K562 (cell line): ENCODE measurements around the gene NUB1. TPM values are rescaled to one million over a fixed set of nuclear protein-coding genes. Genes with fewer than 3 reads are reported as not detected.
A peak's percentile ranks its signal among the peaks of the same experiment; 100 is the strongest.

Source experiments
- ATAC-seq: fragments of 200-7000 bp; cut with Tn5 transposase; 3 replicates; pipeline ENCODE4 v1.9.1; 2020; ENCODE audit warnings: moderate library complexity
- BruUV-seq: library from RNA; stranded (reverse); fragments of 400-500 nt; replicated peaks from 2 replicates; lab custom pipeline; 2021; lab: Mats Ljungman, UMichigan
- CTCF ChIA-PET: fragments of 300-600 bp; formaldehyde crosslinking; extraction: SDS; loops from one replicate; lab custom pipeline; 2021; ENCODE audit warnings: low intra/inter-chr PET ratio; lab: Yijun Ruan, JAX
- POLR2A ChIA-PET: fragments of 300-600, 350-650 bp; sonication (Branson Sonifier 250); formaldehyde crosslinking; extraction: SDS; loops from one replicate; lab custom pipeline; 2021; ENCODE audit warnings: antibody characterized with exemption, inconsistent platforms; lab: Yijun Ruan, JAX
- DNase-seq, 4 experiments: peaks; one replicate each; pipeline versions ENCODE4 v3.0.0 to v3.0.0-alpha.2; 2011 to 2018; ENCODE audit warnings: low spot score in 3 of 4, mixed read lengths in 3 of 4; ENCODE audit errors: extremely low read depth in 1 of 4
- FAIRE-seq: peaks from 2 replicates; lab custom pipeline; 2011; peaks lifted over from hg19 to GRCh38; lab: Jason Lieb, UNC
- H2AFZ ChIP-seq: 2 replicates; pipeline ENCODE4 v1.6.0; 2011; ENCODE audit warnings: low read depth, low read length, control low read depth, inconsistent platforms
- H3K27ac ChIP-seq: fragments of 200-600 bp; 3 replicates; pipeline ENCODE4 v1.8.0; 2011; ENCODE audit warnings: low read depth, mild to moderate bottlenecking, control low read depth, inconsistent platforms, low read length, moderate library complexity, mixed read lengths; ENCODE audit errors: extremely low read depth
- H3K27me3 ChIP-seq, 2 experiments: fragments of 300-600 bp in 1 of 2; 2 replicates in 1 of 2; 3 replicates in 1 of 2; pipeline versions ENCODE4 v1.6.0 to v1.8.0; 2011; ENCODE audit warnings: inconsistent platforms in 2 of 2, low read length in 2 of 2, mild to moderate bottlenecking in 1 of 2, mixed read lengths in 1 of 2, moderate library complexity in 1 of 2; ENCODE audit not compliant: control insufficient read depth in 2 of 2, insufficient read depth in 2 of 2
- H3K36me3 ChIP-seq: fragments of 300-600 bp; 3 replicates; pipeline ENCODE4 v1.8.0; 2011; ENCODE audit warnings: mild to moderate bottlenecking, low read length, inconsistent platforms; ENCODE audit not compliant: control insufficient read depth, insufficient read depth
- H3K4me1 ChIP-seq, 2 experiments: fragments of 200-600 bp in 1 of 2; replicated peaks in 1 of 2; 2 replicates in 1 of 2; 3 replicates in 1 of 2; pipeline versions ENCODE4 v1.5.1 to v1.8.0; 2011; ENCODE audit warnings: inconsistent platforms in 2 of 2, low read length in 2 of 2, mild to moderate bottlenecking in 1 of 2, mixed read lengths in 1 of 2, moderate library complexity in 1 of 2; ENCODE audit not compliant: control insufficient read depth in 2 of 2, insufficient read depth in 2 of 2
- H3K4me2 ChIP-seq: 2 replicates; pipeline ENCODE4 v1.6.1; 2011; ENCODE audit warnings: low read length, control low read depth, inconsistent platforms, mixed read lengths; ENCODE audit not compliant: insufficient read depth
- H3K4me3 ChIP-seq: fragments of 200-600 bp; sonication (generic), shearing (Covaris generic); 2 replicates; pipeline ENCODE4 v1.5.1; 2016; ENCODE audit warnings: control low read depth, inconsistent platforms
- H3K79me2 ChIP-seq: fragments of 200-600 bp; 3 replicates; pipeline ENCODE4 v1.8.0; 2011; ENCODE audit warnings: low read length, inconsistent platforms; ENCODE audit not compliant: control insufficient read depth, insufficient read depth
- H3K9ac ChIP-seq, 2 experiments: 2 replicates each; pipeline versions ENCODE4 v1.6.0 to v1.6.1; 2011; ENCODE audit warnings: low read depth in 2 of 2, low read length in 2 of 2, control low read depth in 1 of 2, inconsistent platforms in 1 of 2, mild to moderate bottlenecking in 1 of 2, mixed read lengths in 1 of 2; ENCODE audit not compliant: insufficient read depth in 1 of 2
- H3K9me1 ChIP-seq: one replicate; pipeline ENCODE4 v1.6.0; 2011; ENCODE audit warnings: inconsistent platforms, mild to moderate bottlenecking, low read length, moderate library complexity; ENCODE audit not compliant: control insufficient read depth, insufficient read depth
- H3K9me3 ChIP-seq: replicated peaks from 2 replicates; pipeline ENCODE4 v1.5.1; 2011; ENCODE audit warnings: low read depth, low read length, inconsistent platforms; ENCODE audit not compliant: control insufficient read depth, insufficient read depth
- H4K20me1 ChIP-seq: replicated peaks from 2 replicates; pipeline ENCODE4 v1.6.1; 2011; ENCODE audit warnings: low read length, inconsistent platforms, mixed read lengths; ENCODE audit not compliant: control insufficient read depth, insufficient read depth
- FOSL1 ChIP-seq: fragments of 200-800 bp; sonication (Bioruptor generic); conservative IDR thresholded peaks from 2 replicates; pipeline ENCODE4 v1.6.1; 2016; ENCODE audit warnings: missing genetic modification characterization, missing compliant biosample characterization
- JUND ChIP-seq, 2 experiments: IDR thresholded peaks; 2 replicates in 1 of 2; 3 replicates in 1 of 2; pipeline ENCODE4 v1.6.1; 2011; ENCODE audit warnings: borderline replicate concordance in 2 of 2, low read depth in 2 of 2, low read length in 2 of 2, improper control_type of control experiment in 1 of 2, missing biosample characterization in 1 of 2, missing genetic modification characterization in 1 of 2, missing genetic modification reagents in 1 of 2
- MTF1 ChIP-seq: fragments of 250-450 bp; sonication (Bioruptor Pico); IDR thresholded peaks from 2 replicates; pipeline ENCODE4 v1.9.0; 2021; ENCODE audit warnings: moderate library complexity, mild to moderate bottlenecking, inconsistent platforms, borderline replicate concordance
- NFIC ChIP-seq: fragments of 450-650 bp; IDR thresholded peaks from 2 replicates; pipeline ENCODE4 v1.6.1; 2017; ENCODE audit warnings: mild to moderate bottlenecking, inconsistent platforms
- WGBS: fragments of 100-300 bp; shearing (Covaris generic); methylation state at CpG from one replicate; pipeline ENCODE4 v1.1.6; 2016; ENCODE audit warnings: low coverage, mixed read lengths; ENCODE audit not compliant: insufficient coverage; ENCODE audit errors: missing lambda C conversion rate; 5-methylcytosine and 5-hydroxymethylcytosine counted together
- in situ Hi-C: fragments of 300-500 bp; cut with MboI; formaldehyde crosslinking; loops from 4 replicates; pipeline ENCODE4 v1.15.0; 2018; ENCODE audit warnings: inconsistent platforms, mixed read lengths
- intact Hi-C: fragments of 100-400 bp; cut with micrococcal nuclease; formaldehyde crosslinking; loops from 2 replicates; pipeline ENCODE4 v1.14.2; 2022
- polyA plus RNA-seq, 8 experiments: library from polyadenylated mRNA; depleted of rRNA in 4 of 8; stranded (reverse) in 5 of 8; unstranded in 3 of 8; fragments of >200 nt; fragmentation: Nextera tagmentation in 2 of 8; fragmentation: Illumina TruSeq in 1 of 8; extraction: Ambion mirVana in 2 of 8; extraction: Trizol in 1 of 8; gene quantifications; 2 replicates each; pipeline versions ENCODE4 v1.2.1 to v1.2.3, GENCODE V29; 2011 to 2014; ENCODE audit warnings: inconsistent platforms in 1 of 8, missing spikeins in 1 of 8
- total RNA-seq, 7 experiments: library from RNA; depleted of rRNA in 6 of 7; stranded (reverse); fragments of >200 nt in 6 of 7; fragmentation: Illumina TruSeq in 2 of 7; extraction: Trizol in 2 of 7; gene quantifications; 2 replicates each; pipeline versions ENCODE4 v1.2.1 to v1.2.3, GENCODE V29; 2011 to 2021; ENCODE audit warnings: low replicate concordance in 1 of 7
- TF ChIP-seq, protein P1 (sequence below), 3 experiments: IDR thresholded peaks in 2 of 3; conservative IDR thresholded peaks in 1 of 3; 2 replicates each; pipeline ENCODE4 v1.5.1; 2011 to 2012; ENCODE audit warnings: low read length in 3 of 3, mild to moderate bottlenecking in 3 of 3, control low read depth in 2 of 3, improper control_type of control experiment in 1 of 3, inconsistent platforms in 1 of 3, low read depth in 1 of 3, mixed read lengths in 1 of 3, moderate library complexity in 1 of 3; ENCODE audit not compliant: insufficient read depth in 2 of 3
- TF ChIP-seq, protein P2 (sequence below), 2 experiments: IDR thresholded peaks; 2 replicates each; pipeline ENCODE4 v1.6.1; 2012; ENCODE audit warnings: improper control_type of control experiment in 2 of 2, low read depth in 2 of 2, low read length in 2 of 2, borderline replicate concordance in 1 of 2

NUB1 gene
- total and polyA plus RNA-seq, 9 of the 15 experiments (the other 6 are each of a cell fraction or from before 2014, with no cell fraction given): 43.2 to 159 (median 85.2) TPM

DNA sequence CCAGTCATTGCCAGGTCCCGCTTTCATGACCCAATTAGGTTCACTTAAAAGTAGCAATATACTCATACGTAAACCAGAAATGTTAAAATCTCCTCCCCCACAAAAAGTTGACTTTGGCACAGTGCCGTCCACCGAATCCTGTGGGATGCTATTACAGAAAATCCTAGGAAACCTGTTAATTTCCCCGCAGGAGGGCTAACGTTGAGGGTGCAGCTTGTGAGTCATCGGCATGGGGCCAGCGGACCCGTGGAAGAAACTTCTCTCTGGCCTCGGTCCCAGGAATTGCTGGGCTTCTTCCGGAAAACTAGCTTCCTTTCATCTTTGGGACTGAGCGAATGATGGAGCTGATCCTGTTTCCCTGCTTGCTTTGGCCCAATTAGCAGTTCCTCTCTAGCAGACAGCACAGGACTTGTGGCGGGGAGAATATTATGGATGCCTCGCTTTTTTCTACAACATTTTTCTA is 84.9 kb downstream of the NUB1 start:
- no TSS peak for BruUV-seq

DNA sequence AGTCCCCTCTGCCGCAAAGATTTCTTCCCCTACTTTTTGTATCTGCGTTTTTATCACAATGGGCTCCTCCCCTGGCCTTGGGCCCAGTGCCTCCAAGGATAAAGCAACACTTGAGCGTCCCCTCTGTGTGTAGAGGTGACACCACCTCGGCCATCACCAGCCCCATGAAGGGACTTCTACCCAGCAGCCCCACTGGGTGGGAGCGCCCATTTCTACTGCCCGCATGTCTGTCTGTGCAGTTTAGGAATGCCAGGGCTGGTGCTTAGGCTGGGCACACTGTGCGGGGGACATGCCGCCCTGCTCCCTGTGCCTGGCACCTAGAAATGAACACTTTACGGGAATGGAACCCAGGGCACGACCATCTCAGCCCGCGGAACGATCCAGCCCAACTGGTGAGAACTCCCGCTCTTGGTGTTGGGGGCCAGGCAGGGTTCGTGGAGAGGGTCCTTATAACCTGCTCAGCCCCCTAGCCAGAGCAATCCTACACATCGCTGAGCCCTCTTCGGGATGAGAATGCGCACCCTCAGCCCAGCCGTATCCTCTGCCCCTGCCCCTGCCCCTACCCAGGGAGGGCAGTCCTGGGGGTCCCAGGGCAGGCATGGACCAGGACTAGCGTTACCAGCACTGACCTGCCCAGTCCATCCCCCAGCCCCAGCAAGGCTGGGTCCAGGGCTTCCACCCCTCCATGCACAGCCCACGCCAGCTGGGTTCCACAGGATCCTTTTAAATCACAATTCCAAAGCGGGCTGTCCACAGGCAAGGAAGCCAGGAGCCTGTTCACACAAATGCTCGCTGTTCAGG is 85.5 kb downstream of the NUB1 start:
- POLR2A ChIA-PET: interaction anchor here (1.7 kb wide), 1 partner anchor 17 kb away, joined by 3 read pairs; no protein-coding TSS in a partner anchor
- 43% methylated on average over 23 of the region's 23 CpGs for WGBS
- no peak overlapping the region for H3K27ac ChIP-seq
- no peak for ATAC-seq
- intact Hi-C loops: no loop called here
- CTCF ChIA-PET: no interaction called here
- no peak overlapping the region for H3K4me3 ChIP-seq
- no peak overlapping the region for H3K4me2 ChIP-seq
- TF ChIP-seq, protein P1, sequence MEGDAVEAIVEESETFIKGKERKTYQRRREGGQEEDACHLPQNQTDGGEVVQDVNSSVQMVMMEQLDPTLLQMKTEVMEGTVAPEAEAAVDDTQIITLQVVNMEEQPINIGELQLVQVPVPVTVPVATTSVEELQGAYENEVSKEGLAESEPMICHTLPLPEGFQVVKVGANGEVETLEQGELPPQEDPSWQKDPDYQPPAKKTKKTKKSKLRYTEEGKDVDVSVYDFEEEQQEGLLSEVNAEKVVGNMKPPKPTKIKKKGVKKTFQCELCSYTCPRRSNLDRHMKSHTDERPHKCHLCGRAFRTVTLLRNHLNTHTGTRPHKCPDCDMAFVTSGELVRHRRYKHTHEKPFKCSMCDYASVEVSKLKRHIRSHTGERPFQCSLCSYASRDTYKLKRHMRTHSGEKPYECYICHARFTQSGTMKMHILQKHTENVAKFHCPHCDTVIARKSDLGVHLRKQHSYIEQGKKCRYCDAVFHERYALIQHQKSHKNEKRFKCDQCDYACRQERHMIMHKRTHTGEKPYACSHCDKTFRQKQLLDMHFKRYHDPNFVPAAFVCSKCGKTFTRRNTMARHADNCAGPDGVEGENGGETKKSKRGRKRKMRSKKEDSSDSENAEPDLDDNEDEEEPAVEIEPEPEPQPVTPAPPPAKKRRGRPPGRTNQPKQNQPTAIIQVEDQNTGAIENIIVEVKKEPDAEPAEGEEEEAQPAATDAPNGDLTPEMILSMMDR (IDR thresholded peaks at IDR 0.05 in 2 of 3, conservative IDR thresholded peaks at IDR 0.05 in 1 of 3; ENCODE audit: insufficient read depth in 2 of 3, low read depth in 1 of 3, low read length in 3 of 3): peak in 1 of 3 experiments; percentile 17; a peak in 1 of 6 replicates
- TF ChIP-seq, protein P2, sequence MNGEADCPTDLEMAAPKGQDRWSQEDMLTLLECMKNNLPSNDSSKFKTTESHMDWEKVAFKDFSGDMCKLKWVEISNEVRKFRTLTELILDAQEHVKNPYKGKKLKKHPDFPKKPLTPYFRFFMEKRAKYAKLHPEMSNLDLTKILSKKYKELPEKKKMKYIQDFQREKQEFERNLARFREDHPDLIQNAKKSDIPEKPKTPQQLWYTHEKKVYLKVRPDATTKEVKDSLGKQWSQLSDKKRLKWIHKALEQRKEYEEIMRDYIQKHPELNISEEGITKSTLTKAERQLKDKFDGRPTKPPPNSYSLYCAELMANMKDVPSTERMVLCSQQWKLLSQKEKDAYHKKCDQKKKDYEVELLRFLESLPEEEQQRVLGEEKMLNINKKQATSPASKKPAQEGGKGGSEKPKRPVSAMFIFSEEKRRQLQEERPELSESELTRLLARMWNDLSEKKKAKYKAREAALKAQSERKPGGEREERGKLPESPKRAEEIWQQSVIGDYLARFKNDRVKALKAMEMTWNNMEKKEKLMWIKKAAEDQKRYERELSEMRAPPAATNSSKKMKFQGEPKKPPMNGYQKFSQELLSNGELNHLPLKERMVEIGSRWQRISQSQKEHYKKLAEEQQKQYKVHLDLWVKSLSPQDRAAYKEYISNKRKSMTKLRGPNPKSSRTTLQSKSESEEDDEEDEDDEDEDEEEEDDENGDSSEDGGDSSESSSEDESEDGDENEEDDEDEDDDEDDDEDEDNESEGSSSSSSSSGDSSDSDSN (IDR thresholded peaks at IDR 0.05; ENCODE audit: borderline replicate concordance in 1 of 2, low read depth in 2 of 2, low read length in 2 of 2): no peak
- peaks cover 7% of the 10 kb centered on the region for H3K9me3 ChIP-seq
- no peaks in the 10 kb centered on the region for H3K9me1 ChIP-seq
- in situ Hi-C loops: no loop called here
- 0 out of 4 replicates have a peak overlapping the region, but pooled peaks of 1 of the 2 experiments have one; percentile 21 for H3K9ac ChIP-seq
- H2AFZ ChIP-seq: no peak overlapping the region
- H3K4me1 ChIP-seq: peaks cover 0 to 22% of the 10 kb centered on the region in 2 experiments; a peak in 3 of 5 replicates
- H3K79me2 ChIP-seq: no peaks in the 10 kb centered on the region
- 0 out of 2 replicates have a peak, but pooled peaks cover 4% of the 10 kb centered on the region for H4K20me1 ChIP-seq
- BruUV-seq: no TSS peak
- no peak for FAIRE-seq
- DNase-seq: no peak
- peaks cover 4 to 56% of the 10 kb centered on the region in 2 experiments; a peak in 4 of 5 replicates for H3K27me3 ChIP-seq
- no peaks in the 10 kb centered on the region for H3K36me3 ChIP-seq

More for the DNA sequence above, 84.9 kb downstream of the NUB1 start:
- peak; percentile 49 for FAIRE-seq
- no peak for ATAC-seq
- Histone ChIP-seq H3K27ac (no peak overlapping the region), H2AFZ (no peak overlapping the region), H3K79me2 (no peaks in the 10 kb centered on the region), H3K9me1 (no peaks in the 10 kb centered on the region), H4K20me1 (0 out of 2 replicates have a peak, but pooled peaks cover 4% of the 10 kb centered on the region), H3K4me1 (peaks cover 0 to 17% of the 10 kb centered on the region in 2 experiments; a peak in 3 of 5 replicates), H3K36me3 (no peaks in the 10 kb centered on the region), H3K9ac (no peak overlapping the region), H3K4me2 (no peak overlapping the region), H3K4me3 (no peak overlapping the region), H3K27me3 (peaks cover 4 to 50% of the 10 kb centered on the region in 2 experiments; a peak in 4 of 5 replicates), H3K9me3 (peaks cover 12% of the 10 kb centered on the region)
- ChIA-PET CTCF (no interaction called here), POLR2A (interaction anchor here (1.7 kb wide), 1 partner anchor 18 kb away, joined by 3 read pairs; no protein-coding TSS in a partner anchor)
- WGBS: 17% methylated on average over 14 of the region's 14 CpGs
- TF ChIP-seq JUND (IDR thresholded peaks at IDR 0.05; ENCODE audit: borderline replicate concordance, low read depth, low read length) (0 out of 2 replicates have a peak, but pooled peaks have one; percentile 5), JUND (tag; IDR thresholded peaks at IDR 0.05; ENCODE audit: borderline replicate concordance, low read depth, low read length) (no peak), MTF1 (CRISPR knock-in tag) (no peak), NFIC (0 out of 2 replicates have a peak, but pooled peaks have one; percentile 18), FOSL1 (tag) (peak; percentile 61)
- in situ Hi-C loops (no loop called here), intact Hi-C loops (no loop called here)
- DNase-seq: no peak
